Colonic mucosa (tissue), 4 donors: ENCODE data around the gene CFAP141. TPM values are rescaled to one million over a fixed set of nuclear protein-coding genes. Genes with fewer than 3 reads are reported as not detected.

Source experiments
- DNase-seq: peaks from one replicate; pipeline ENCODE4 v3.0.0-alpha.2; 2020
- H3K27ac ChIP-seq: fragments of 200-600 bp; one replicate; pipeline ENCODE4 v1.8.0; 2021
- H3K27me3 ChIP-seq: fragments of 200-600 bp; one replicate; pipeline ENCODE4 v1.8.0; 2021
- H3K36me3 ChIP-seq: fragments of 200-600 bp; one replicate; pipeline ENCODE4 v1.8.0; 2021
- H3K4me1 ChIP-seq: fragments of 200-600 bp; one replicate; pipeline ENCODE4 v1.8.0; 2021; ENCODE audit warnings: mild to moderate bottlenecking
- H3K4me3 ChIP-seq: fragments of 200-600 bp; one replicate; pipeline ENCODE4 v1.8.0; 2021
- H3K9ac ChIP-seq, 2 donors: one replicate each; pipeline ENCODE4 v1.7.0; 2013; ENCODE audit warnings: control low read depth in 2 of 2, low read depth in 2 of 2, low read length in 2 of 2
- H3K9me3 ChIP-seq: fragments of 200-600 bp; one replicate; pipeline ENCODE4 v1.8.0; 2021
- intact Hi-C: fragments of 100-400 bp; cut with DNase I; formaldehyde crosslinking; loops from one replicate; pipeline ENCODE4 v1.14.1; 2022
- total RNA-seq, 2 donors: library from RNA; stranded (reverse); fragmentation: NEBNext Ultra II Directional in 1 of 2; extraction: Animal tissue kit (Norgen Biotek cat#: 25700) in 1 of 2; gene quantifications; one replicate each; pipeline ENCODE4 v1.2.1, GENCODE V29; 2021
- TF ChIP-seq, protein P1 (sequence below): fragments of 200-600 bp; IDR thresholded peaks from one replicate; pipeline ENCODE4 v1.8.0; 2022; ENCODE audit warnings: antibody characterized with exemption, mild to moderate bottlenecking
- donor health status: healthy.
- donor health status: DM: no; HTN: no; CAD: no.
- donor health status: DM: no; HTN: no; CAD: no.

Gene CFAP141
- total RNA-seq, 2 donors from 2014 or later = not detected

- Histone ChIP-seq H3K27me3 (no peaks in the 10 kb centered on the region), H3K4me3 (no peak overlapping the region), H3K27ac (no peak overlapping the region), H3K4me1 (no peaks in the 10 kb centered on the region), H3K9ac (peak overlapping the region in 1 of 2 donors; percentile 23), H3K9me3 (no peaks in the 10 kb centered on the region), H3K36me3 (no peaks in the 10 kb centered on the region)
- TF ChIP-seq, protein P1, sequence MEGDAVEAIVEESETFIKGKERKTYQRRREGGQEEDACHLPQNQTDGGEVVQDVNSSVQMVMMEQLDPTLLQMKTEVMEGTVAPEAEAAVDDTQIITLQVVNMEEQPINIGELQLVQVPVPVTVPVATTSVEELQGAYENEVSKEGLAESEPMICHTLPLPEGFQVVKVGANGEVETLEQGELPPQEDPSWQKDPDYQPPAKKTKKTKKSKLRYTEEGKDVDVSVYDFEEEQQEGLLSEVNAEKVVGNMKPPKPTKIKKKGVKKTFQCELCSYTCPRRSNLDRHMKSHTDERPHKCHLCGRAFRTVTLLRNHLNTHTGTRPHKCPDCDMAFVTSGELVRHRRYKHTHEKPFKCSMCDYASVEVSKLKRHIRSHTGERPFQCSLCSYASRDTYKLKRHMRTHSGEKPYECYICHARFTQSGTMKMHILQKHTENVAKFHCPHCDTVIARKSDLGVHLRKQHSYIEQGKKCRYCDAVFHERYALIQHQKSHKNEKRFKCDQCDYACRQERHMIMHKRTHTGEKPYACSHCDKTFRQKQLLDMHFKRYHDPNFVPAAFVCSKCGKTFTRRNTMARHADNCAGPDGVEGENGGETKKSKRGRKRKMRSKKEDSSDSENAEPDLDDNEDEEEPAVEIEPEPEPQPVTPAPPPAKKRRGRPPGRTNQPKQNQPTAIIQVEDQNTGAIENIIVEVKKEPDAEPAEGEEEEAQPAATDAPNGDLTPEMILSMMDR = no peak
- no peak for DNase-seq
- intact Hi-C loops = no loop called here
Observed at GRCh38 chr1:154158307-154159125, 47.6 kb downstream of the CFAP141 start.

- H3K36me3 ChIP-seq = no peaks in the 10 kb centered on the region
Observed at GRCh38 chr1:154157520-154158306, 48.4 kb downstream of the CFAP141 start.

GRCh38 chr1:154155251-154155650, 50.9 kb downstream of the CFAP141 start:
- DNase-seq = no peak
- Histone ChIP-seq H3K27ac (peak overlapping the region; percentile 42), H3K9ac (no peak overlapping the region), H3K27me3 (no peaks in the 10 kb centered on the region), H3K4me1 (no peaks in the 10 kb centered on the region), H3K9me3 (no peaks in the 10 kb centered on the region), H3K36me3 (no peaks in the 10 kb centered on the region), H3K4me3 (no peak overlapping the region)
- intact Hi-C loops = no loop called here
- TF ChIP-seq, protein P1 = no peak

More at GRCh38 chr1:154157520-154158306, 48.4 kb downstream of the CFAP141 start:
- TF ChIP-seq, protein P1 = no peak
- no peaks in the 10 kb centered on the region for H3K27me3 ChIP-seq
- intact Hi-C loops = no loop called here
- no peaks in the 10 kb centered on the region for H3K9me3 ChIP-seq
- no peak overlapping the region for H3K4me3 ChIP-seq
- H3K9ac ChIP-seq = peak overlapping the region in 1 of 2 donors; percentile 23
- no peak overlapping the region for H3K27ac ChIP-seq
- no peaks in the 10 kb centered on the region for H3K4me1 ChIP-seq
- no peak for DNase-seq

DNA sequence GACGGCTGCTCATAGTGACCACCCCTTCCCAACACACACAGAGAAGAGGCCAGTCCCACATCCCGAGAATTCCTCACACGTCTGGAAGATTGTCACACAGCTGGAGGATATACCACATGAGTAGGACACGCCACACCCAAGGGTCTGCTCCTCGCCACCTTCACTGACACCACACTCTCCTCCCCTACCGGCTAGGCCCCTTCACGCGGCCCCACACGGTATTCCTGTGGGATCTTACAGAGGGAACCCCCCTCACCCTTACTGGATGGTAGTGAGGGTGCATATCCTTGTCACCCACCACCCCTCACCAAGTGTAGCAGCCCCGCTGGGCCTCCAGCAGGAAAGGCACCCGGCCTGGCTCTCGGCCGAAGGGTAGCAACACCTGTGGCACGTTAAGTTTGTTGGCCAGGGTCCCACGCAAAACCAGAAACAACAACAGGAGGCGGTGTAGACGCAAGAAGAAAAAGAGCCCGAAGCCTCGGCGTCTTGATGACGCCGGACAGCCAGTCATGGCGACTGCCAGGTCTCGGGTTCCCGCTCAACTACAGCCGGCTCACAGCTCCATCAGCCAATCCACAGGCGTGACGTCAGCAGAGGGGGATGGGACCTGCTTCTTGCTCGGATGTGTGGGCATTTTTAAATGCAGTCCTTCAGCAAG, 51.5 kb downstream of the CFAP141 start, which contains the start of gene NUP210L:
Gene NUP210L, minus strand, starts transcription at position 540 of the 658 bp plus-strand sequence.
- Histone ChIP-seq H3K27ac (peak within 1 kb of the TSS; percentile 42), H3K9me3 (no peaks in the 10 kb centered on the region), H3K36me3 (no peaks in the 10 kb centered on the region), H3K9ac (peak within 1 kb of the TSS in 1 of 2 donors; percentile 28), H3K4me3 (no peak within 1 kb of the TSS), H3K4me1 (no peaks in the 10 kb centered on the region), H3K27me3 (no peaks in the 10 kb centered on the region)
- peak; percentile 49 for DNase-seq
- TF ChIP-seq, protein P1 = no peak
- intact Hi-C loops = no loop called here

- H3K27me3 ChIP-seq = no peaks in the 10 kb centered on the region
- no peak overlapping the region for H3K4me3 ChIP-seq
- H3K9me3 ChIP-seq = no peaks in the 10 kb centered on the region
- intact Hi-C loops = no loop called here
- H3K36me3 ChIP-seq = no peaks in the 10 kb centered on the region
- H3K4me1 ChIP-seq = no peaks in the 10 kb centered on the region
- H3K27ac ChIP-seq = no peak overlapping the region
- no peak for DNase-seq
- TF ChIP-seq, protein P1 = no peak
- H3K9ac ChIP-seq = no peak overlapping the region
Observed at GRCh38 chr1:154154053-154154452, 52.1 kb downstream of the CFAP141 start.
